Epithelial cell of esophagus (primary cell): ENCODE data around the gene TCF7.
A peak's percentile ranks its signal among the peaks of the same experiment; 100 is the strongest.

Experiments
- DNase-seq: peaks from one replicate; pipeline ENCODE4 v3.0.0; 2010; ENCODE audit warnings: low read depth
- H3K4me3 ChIP-seq: 2 replicates; pipeline ENCODE4 v1.5.1; 2011; ENCODE audit warnings: mild to moderate bottlenecking, low read length, control low read depth
- TF ChIP-seq, protein P1 (sequence below): IDR thresholded peaks from 2 replicates; pipeline ENCODE4 v1.5.1; 2011; ENCODE audit warnings: low read depth, mild to moderate bottlenecking, low read length, control low read depth, inconsistent platforms; ENCODE audit not compliant: insufficient read depth; ENCODE audit errors: missing control alignments

TCF7 gene

DNA sequence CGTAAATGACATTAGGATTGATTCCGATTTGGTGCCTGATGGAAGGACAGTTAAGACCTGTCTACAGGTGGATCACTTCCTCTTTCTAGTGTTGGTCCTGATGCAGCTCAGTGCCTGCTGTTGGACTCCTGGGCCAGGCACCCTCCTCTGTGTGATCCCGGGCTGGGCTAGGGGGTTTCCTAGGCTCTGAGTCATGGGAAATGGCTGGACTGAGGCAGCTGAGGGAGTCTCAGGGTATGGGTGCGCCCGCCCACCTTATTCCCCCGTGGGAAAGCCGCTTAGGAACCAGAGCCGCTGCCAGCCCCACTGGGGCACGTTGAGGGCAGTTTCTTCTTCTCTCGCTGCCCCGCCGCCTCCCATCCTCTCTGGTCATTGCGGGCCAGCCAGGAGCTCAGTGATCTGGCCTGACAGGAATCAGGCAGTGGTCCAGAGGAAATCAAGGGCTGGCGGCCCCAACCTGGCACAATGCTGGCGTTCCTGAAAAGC, 12.9 kb downstream of the TCF7 start:
- TF ChIP-seq, protein P1, sequence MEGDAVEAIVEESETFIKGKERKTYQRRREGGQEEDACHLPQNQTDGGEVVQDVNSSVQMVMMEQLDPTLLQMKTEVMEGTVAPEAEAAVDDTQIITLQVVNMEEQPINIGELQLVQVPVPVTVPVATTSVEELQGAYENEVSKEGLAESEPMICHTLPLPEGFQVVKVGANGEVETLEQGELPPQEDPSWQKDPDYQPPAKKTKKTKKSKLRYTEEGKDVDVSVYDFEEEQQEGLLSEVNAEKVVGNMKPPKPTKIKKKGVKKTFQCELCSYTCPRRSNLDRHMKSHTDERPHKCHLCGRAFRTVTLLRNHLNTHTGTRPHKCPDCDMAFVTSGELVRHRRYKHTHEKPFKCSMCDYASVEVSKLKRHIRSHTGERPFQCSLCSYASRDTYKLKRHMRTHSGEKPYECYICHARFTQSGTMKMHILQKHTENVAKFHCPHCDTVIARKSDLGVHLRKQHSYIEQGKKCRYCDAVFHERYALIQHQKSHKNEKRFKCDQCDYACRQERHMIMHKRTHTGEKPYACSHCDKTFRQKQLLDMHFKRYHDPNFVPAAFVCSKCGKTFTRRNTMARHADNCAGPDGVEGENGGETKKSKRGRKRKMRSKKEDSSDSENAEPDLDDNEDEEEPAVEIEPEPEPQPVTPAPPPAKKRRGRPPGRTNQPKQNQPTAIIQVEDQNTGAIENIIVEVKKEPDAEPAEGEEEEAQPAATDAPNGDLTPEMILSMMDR, result no peak
- DNase-seq, result peak; percentile 49
- no peak overlapping the region for H3K4me3 ChIP-seq

DNA sequence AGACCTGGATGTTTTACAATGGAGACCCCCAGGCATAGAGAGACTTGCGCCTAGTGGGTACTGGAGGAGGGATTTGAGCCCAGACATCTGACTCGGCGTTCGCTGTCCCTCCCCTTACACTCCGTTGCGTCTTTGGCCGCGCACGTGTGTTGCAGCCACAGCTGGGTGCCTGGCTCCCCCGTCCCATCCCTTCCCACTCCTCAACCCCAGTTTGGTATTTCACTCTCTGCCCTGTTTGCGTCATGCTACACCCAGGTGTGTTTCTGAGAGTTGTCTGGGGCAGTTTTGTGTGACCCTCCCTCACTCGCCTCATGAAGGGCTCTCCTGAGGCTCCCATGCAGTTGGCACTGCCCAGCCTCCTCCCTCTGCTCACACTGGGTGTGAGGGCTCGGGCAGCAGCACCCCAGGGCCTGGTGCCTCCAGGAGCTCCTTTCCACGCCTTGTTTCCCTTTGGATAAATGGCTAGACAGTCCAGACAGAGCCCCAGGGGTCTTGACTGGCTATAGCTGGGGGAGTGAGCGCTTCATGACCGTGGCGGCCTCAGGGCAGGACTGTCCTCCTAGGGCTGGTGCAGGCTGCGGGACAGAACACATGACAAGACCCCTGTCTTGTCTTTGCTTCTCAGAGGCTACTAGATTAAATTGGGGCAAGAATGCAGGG, 13.6 kb downstream of the TCF7 start:
- TF ChIP-seq, protein P1, result no peak
- no peak for DNase-seq
- H3K4me3 ChIP-seq, result no peak overlapping the region

DNA sequence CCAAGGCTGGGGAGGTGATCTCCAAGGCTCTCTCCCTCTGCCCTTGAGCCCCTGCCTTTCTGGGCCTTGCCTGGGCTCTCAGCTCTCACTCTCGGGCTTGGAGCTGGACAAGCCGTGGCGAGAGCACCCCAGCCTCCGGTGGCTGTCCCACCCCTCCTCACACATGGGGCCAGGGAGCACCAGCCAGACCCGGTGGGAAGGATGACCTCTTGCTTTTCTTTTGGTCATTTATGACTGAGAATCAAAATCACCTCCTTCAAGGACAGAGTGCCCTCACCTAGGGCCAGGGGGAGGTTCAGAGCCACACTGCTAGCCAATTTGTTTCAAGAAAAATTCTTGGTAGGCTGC, 14.1 kb downstream of the TCF7 start:
- no peak overlapping the region for H3K4me3 ChIP-seq
- DNase-seq, result no peak
- TF ChIP-seq, protein P1, result no peak

DNA sequence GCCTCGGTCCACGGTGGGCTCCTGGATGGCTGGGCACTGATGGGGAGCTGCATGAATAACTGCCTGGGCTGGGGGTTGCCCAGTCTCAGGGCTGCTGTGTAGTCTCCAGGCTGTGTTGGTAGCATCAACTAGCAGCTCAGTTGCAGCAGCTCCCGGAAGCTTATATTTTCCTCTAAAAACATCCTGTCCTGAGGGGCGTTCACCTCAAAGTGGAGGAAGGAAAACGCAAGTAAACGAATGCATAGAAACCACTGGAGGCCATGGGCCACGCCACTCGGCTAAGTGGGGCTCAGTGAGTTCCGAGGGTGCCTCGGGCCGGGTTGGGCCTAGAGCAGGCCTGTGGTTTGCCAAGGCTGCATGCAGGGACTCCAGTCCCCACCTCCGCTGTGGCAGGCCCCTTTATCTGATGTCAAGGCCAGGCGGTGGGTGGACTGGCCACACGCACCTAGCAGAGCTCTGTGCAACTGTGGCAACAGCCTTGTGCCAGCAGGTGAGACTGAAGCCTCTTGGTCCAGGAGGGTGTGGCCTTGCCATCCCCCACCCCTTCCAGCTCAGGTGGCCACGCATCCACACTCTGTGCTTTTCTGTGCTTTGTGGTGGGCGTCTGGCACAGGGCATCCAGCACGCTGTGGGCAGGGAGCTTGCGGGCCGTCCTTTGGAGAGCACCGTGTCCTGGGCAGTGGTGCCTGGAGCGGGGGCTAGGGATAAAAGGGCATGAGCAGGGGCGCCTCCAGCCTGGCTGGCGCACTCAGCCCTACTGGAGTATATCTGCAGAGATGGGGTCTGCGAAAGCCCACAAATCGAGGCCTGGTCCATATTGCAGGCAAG, 15.1 kb downstream of the TCF7 start:
- no peak overlapping the region for H3K4me3 ChIP-seq
- TF ChIP-seq, protein P1, result no peak
- no peak for DNase-seq

DNA sequence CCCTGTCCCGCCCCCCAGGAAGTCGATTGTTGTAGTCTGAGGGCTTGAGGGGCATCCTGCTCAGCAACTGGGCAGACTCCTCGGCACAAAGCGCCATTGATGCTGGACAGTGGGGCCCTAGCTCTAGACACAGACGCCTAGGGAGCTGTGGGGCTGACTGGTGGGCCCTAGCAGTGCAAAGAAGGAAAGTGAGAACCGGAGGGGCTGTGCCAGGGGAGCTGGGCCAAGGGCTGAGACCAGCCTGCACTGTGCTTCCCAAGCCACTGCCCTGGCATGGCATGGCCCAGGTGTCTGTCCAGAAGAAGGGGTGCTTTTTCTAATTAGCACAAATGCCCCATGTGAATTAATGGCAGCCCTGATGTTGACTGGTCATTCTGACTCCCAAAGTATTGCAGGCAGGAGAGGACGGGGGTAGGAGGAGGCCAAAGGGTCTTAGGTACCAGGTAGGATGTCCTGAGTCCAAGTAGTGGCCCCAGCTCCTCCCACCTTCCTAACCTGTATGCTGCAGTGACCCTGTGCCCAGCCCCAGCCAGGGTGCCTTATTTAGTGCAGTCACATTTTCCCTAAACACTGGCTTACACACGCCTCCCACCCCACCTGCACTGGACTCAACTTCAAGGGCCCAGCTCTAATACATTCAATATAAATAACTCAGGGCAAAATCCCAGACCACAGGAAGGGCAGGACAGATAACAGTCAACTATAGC, 15.9 kb downstream of the TCF7 start:
- no peak overlapping the region for H3K4me3 ChIP-seq
- no peak for DNase-seq
- TF ChIP-seq, protein P1, result no peak

DNA sequence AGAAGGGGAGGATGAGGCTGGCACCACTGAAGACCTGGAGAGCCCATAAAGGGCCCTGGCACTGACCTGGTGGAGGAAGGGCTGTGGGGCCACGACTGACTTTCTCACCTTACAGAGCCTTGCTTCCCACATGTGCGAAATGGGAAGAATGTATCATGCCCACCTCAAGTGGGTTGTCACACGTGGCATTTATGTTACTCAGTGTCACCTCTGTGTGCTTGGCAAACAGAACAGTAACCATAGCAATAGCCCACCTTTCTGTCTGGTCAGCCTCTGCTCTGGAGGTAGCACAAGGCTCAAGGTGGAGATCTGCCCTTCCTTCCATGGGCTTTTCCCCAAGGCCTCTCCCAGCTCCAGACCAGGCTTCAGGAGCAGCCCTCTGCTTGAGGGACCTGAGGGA, 16.7 kb downstream of the TCF7 start:
- no peak overlapping the region for H3K4me3 ChIP-seq
- DNase-seq, result no peak
- TF ChIP-seq, protein P1, result no peak
